SIG-M5 treated with dmso at 0.1 percent for 504 hours (cell line): ENCODE results near the gene PAQR3.
"Not testable (repeated sequence)": the region's sequence is repeated elsewhere in the genome, so short reads cannot be mapped to it uniquely, and the experiment has no call there.

ENCODE experiments used
- DNase-seq: peaks from one replicate; lab custom pipeline; 2025; ENCODE audit not compliant: unreplicated experiment; lab: John Stamatoyannopoulos, UW

PAQR3 gene

GRCh38 chr4:78928835-78929234, 10.4 kb downstream of the PAQR3 start:
- DNase-seq = no peak

- DNase-seq = no peak
These were observed 12.4 kb downstream of the PAQR3 start for GRCh38 chr4:78926826-78927225.

GRCh38 chr4:78923464-78924312, 15.6 kb downstream of the PAQR3 start:
- peak; percentile 2 for DNase-seq

GRCh38 chr4:78922207-78922606, 17.0 kb downstream of the PAQR3 start:
- DNase-seq = no peak

GRCh38 chr4:78910612-78911011, 28.6 kb downstream of the PAQR3 start:
- no peak for DNase-seq

GRCh38 chr4:78908974-78909373, 30.3 kb downstream of the PAQR3 start:
- DNase-seq = not testable (repeated sequence)

GRCh38 chr4:78907638-78908037, 31.6 kb downstream of the PAQR3 start:
- no peak for DNase-seq

- no peak for DNase-seq
These were observed 35.1 kb downstream of the PAQR3 start for GRCh38 chr4:78904143-78904542.

GRCh38 chr4:78902298-78902697, 36.9 kb downstream of the PAQR3 start:
- DNase-seq = no peak

GRCh38 chr4:78901882-78902281, 37.4 kb downstream of the PAQR3 start:
- DNase-seq = no peak

GRCh38 chr4:78899302-78899701, 39.9 kb downstream of the PAQR3 start:
- no peak for DNase-seq

- no peak for DNase-seq
These were observed 49.3 kb downstream of the PAQR3 start for GRCh38 chr4:78889955-78890354.

- DNase-seq = no peak
These were observed 53.6 kb downstream of the PAQR3 start for GRCh38 chr4:78885598-78885997.

GRCh38 chr4:78880874-78881492, 58.3 kb downstream of the PAQR3 start:
- DNase-seq = no peak

GRCh38 chr4:78878031-78878430, 61.2 kb downstream of the PAQR3 start:
- no peak for DNase-seq

GRCh38 chr4:78876568-78877320, 62.5 kb downstream of the PAQR3 start:
- peak; percentile 5 for DNase-seq

- DNase-seq = no peak
These were observed 69.2 kb downstream of the PAQR3 start for GRCh38 chr4:78870056-78870455.

- not testable (repeated sequence) for DNase-seq
These were observed 70.5 kb downstream of the PAQR3 start for GRCh38 chr4:78868712-78869111.

GRCh38 chr4:78865451-78865850, 73.8 kb downstream of the PAQR3 start:
- DNase-seq = no peak

GRCh38 chr4:78864405-78865024, 74.7 kb downstream of the PAQR3 start:
- DNase-seq = peak; percentile 82

GRCh38 chr4:78863991-78864390, 75.2 kb downstream of the PAQR3 start:
- no peak for DNase-seq
